HepG2 (cell line): Measurements from ENCODE around the gene MAPKAPK3. TPM values are rescaled to one million over a fixed set of nuclear protein-coding genes. Genes with fewer than 3 reads are reported as not detected.
A peak's percentile ranks its signal among the peaks of the same experiment; 100 is the strongest.

Source experiments
- ELF1 ChIP-seq: sonication (generic); formaldehyde crosslinking; IDR thresholded peaks from 2 replicates; pipeline ENCODE4 v1.4.0; 2020; ENCODE audit warnings: missing genetic modification reagents
- ETV5 ChIP-seq: IDR thresholded peaks from 2 replicates; pipeline ENCODE4 v1.6.1; 2018; ENCODE audit warnings: missing biosample characterization, missing genetic modification reagents, inconsistent platforms, borderline replicate concordance
- HNRNPLL ChIP-seq: fragments of 200-400 bp; formaldehyde crosslinking; IDR thresholded peaks from 2 replicates; pipeline ENCODE4 v1.6.1; 2017; ENCODE audit warnings: mild to moderate bottlenecking, low read depth, low read length; ENCODE audit not compliant: poor library complexity, severe bottlenecking
- HOXA7 ChIP-seq: sonication (generic); formaldehyde crosslinking; IDR thresholded peaks from 2 replicates; pipeline ENCODE4 v1.8.1; 2022; ENCODE audit warnings: mild to moderate bottlenecking, missing genetic modification reagents, moderate library complexity
- KLF6 ChIP-seq: IDR thresholded peaks from 2 replicates; pipeline ENCODE4 v1.8.0; 2016; ENCODE audit warnings: missing biosample characterization, missing genetic modification reagents
- NONO ChIP-seq, 2 experiments: fragments of 450-650 bp in 1 of 2; sonication (generic) in 1 of 2; formaldehyde crosslinking in 1 of 2; IDR thresholded peaks in 1 of 2; conservative IDR thresholded peaks in 1 of 2; 2 replicates each; pipeline versions ENCODE4 v1.6.1 to v1.8.0; 2017 to 2022; ENCODE audit warnings: mild to moderate bottlenecking in 1 of 2, missing genetic modification reagents in 1 of 2, moderate library complexity in 1 of 2
- PAX8 ChIP-seq: sonication (generic); formaldehyde crosslinking; IDR thresholded peaks from 2 replicates; pipeline ENCODE4 v1.8.0; 2022; ENCODE audit warnings: mild to moderate bottlenecking, missing genetic modification reagents, borderline replicate concordance
- RXRB ChIP-seq: IDR thresholded peaks from 2 replicates; pipeline ENCODE4 v1.6.1; 2016; ENCODE audit warnings: borderline replicate concordance, missing genetic modification reagents, missing compliant biosample characterization
- SAP130 ChIP-seq: IDR thresholded peaks from 2 replicates; pipeline ENCODE4 v1.6.1; 2016; ENCODE audit warnings: low read depth
- SP5 ChIP-seq: IDR thresholded peaks from 2 replicates; pipeline ENCODE4 v1.6.1; 2016; ENCODE audit warnings: low read depth, borderline replicate concordance
- TAF15 ChIP-seq: fragments of 200-400 bp; formaldehyde crosslinking; IDR thresholded peaks from one replicate; pipeline ENCODE4 v1.6.1; 2018; ENCODE audit warnings: mild to moderate bottlenecking, low read depth, low read length; ENCODE audit not compliant: poor library complexity, severe bottlenecking
- TBP ChIP-seq: sonication (generic); formaldehyde crosslinking; IDR thresholded peaks from 2 replicates; pipeline ENCODE4 v1.5.0; 2020; ENCODE audit warnings: missing genetic modification reagents
- ZNF225 ChIP-seq: sonication (generic); formaldehyde crosslinking; IDR thresholded peaks from 2 replicates; pipeline ENCODE4 v1.4.0; 2020; ENCODE audit warnings: mild to moderate bottlenecking, missing genetic modification reagents
- ZNF383 ChIP-seq: sonication (generic); formaldehyde crosslinking; IDR thresholded peaks from 2 replicates; pipeline ENCODE4 v1.4.0; 2020; ENCODE audit warnings: missing genetic modification reagents, mild to moderate bottlenecking, borderline replicate concordance
- ZNF598 ChIP-seq: sonication (generic); formaldehyde crosslinking; IDR thresholded peaks from 2 replicates; pipeline ENCODE4 v1.5.1; 2020; ENCODE audit warnings: mild to moderate bottlenecking, missing genetic modification reagents, borderline replicate concordance
- ZNF607 ChIP-seq: sonication (generic); formaldehyde crosslinking; IDR thresholded peaks from 2 replicates; pipeline ENCODE4 v1.5.1; 2020; ENCODE audit warnings: missing genetic modification reagents, mild to moderate bottlenecking, borderline replicate concordance
- ZNF644 ChIP-seq: IDR thresholded peaks from 2 replicates; pipeline ENCODE4 v1.6.1; 2016; ENCODE audit warnings: low read depth
- ZNF703 ChIP-seq: sonication (generic); formaldehyde crosslinking; IDR thresholded peaks from 2 replicates; pipeline ENCODE4 v1.5.1; 2020; ENCODE audit warnings: missing genetic modification reagents, mild to moderate bottlenecking, moderate library complexity, borderline replicate concordance
- ZNF737 ChIP-seq: sonication (generic); formaldehyde crosslinking; IDR thresholded peaks from 2 replicates; pipeline ENCODE4 v1.5.0; 2020; ENCODE audit warnings: missing genetic modification reagents, mild to moderate bottlenecking, borderline replicate concordance
- ZNF761 ChIP-seq: sonication (generic); formaldehyde crosslinking; conservative IDR thresholded peaks from 2 replicates; pipeline ENCODE4 v1.4.0; 2020; ENCODE audit warnings: mild to moderate bottlenecking, missing genetic modification reagents
- polyA plus RNA-seq, 8 experiments: library from polyadenylated mRNA; depleted of rRNA in 3 of 8; stranded (reverse) in 7 of 8; unstranded in 1 of 8; fragments of >200 nt; fragmentation: Illumina TruSeq in 4 of 8; extraction: Trizol in 4 of 8; gene quantifications; 2 replicates each; pipeline versions ENCODE4 v1.2.1 to v1.2.3, GENCODE V29; 2011 to 2016; ENCODE audit warnings: low read depth in 4 of 8, missing spikeins in 1 of 8, mixed read lengths in 1 of 8; ENCODE audit not compliant: insufficient read depth in 1 of 8
- total RNA-seq, 5 experiments: library from RNA; depleted of rRNA; stranded (reverse); fragments of >200 nt; fragmentation: Illumina TruSeq; extraction: Trizol; gene quantifications; 2 replicates each; pipeline ENCODE4 v1.2.3, GENCODE V29; 2016; ENCODE audit warnings: low read depth in 1 of 5
- TF ChIP-seq, protein P1 (sequence below): sonication (generic); formaldehyde crosslinking; IDR thresholded peaks from 2 replicates; pipeline ENCODE4 v1.9.0; 2022; ENCODE audit warnings: missing genetic modification reagents, mild to moderate bottlenecking, borderline replicate concordance
- TF ChIP-seq, protein P2 (sequence below): sonication (generic); formaldehyde crosslinking; IDR thresholded peaks from 2 replicates; pipeline ENCODE4 v1.4.0; 2020; ENCODE audit warnings: missing genetic modification reagents, borderline replicate concordance
- TF ChIP-seq, protein P3 (sequence below): sonication (generic); formaldehyde crosslinking; IDR thresholded peaks from 2 replicates; pipeline ENCODE4 v1.4.0; 2020; ENCODE audit warnings: mild to moderate bottlenecking, missing genetic modification reagents
- TF ChIP-seq, protein P4 (sequence below): sonication (generic); formaldehyde crosslinking; IDR thresholded peaks from 2 replicates; pipeline ENCODE4 v1.4.0; 2020; ENCODE audit warnings: missing genetic modification reagents

MAPKAPK3 gene
- total and polyA plus RNA-seq, 2 of the 13 experiments (the other 11 are each of a cell fraction or from before 2014, with no cell fraction given) = 39.9 to 41.2 TPM

DNA sequence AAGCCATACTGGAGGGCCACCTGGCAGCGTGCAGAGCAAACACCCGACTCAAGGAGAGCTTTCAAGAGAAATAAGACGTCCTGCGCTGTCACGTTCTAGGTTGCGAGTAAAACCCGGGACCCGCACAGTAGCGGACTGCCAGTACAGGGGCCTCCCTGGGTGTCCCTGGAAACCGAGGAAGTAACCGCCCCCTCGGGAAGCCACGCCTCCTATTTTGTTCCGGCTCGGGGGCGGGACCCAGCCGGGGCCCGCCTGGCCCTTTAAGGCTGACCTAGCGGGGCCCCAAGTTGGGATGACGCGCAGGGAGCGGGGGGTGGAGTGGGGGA lies 218 bp upstream of the MAPKAPK3 start (continued):
- TF ChIP-seq PAX8 (CRISPR knock-in tag) (no peak), SP5 (peak; percentile 61), ZNF383 (CRISPR knock-in tag) (no peak), ZNF598 (CRISPR knock-in tag) (no peak), NONO (IDR thresholded peaks at IDR 0.05) (no peak), NONO (CRISPR knock-in tag; conservative IDR thresholded peaks at IDR 0.05) (no peak), TAF15 (no peak), ZNF737 (CRISPR knock-in tag) (no peak), ZNF703 (no peak), ZNF225 (CRISPR knock-in tag) (no peak), ELF1 (CRISPR knock-in tag) (peak; percentile 62; the same call in 1 of the 2 replicates), KLF6 (CRISPR knock-in tag) (no peak), HNRNPLL (no peak), SAP130 (CRISPR knock-in tag) (peak; percentile 47), TBP (CRISPR knock-in tag) (no peak), ZNF607 (no peak), ZNF644 (CRISPR knock-in tag) (no peak), HOXA7 (CRISPR knock-in tag) (no peak), RXRB (CRISPR knock-in tag) (no peak; the same call in 1 of the 2 replicates), ZNF761 (CRISPR knock-in tag) (peak; percentile 7; the same call in 1 of the 2 replicates), ETV5 (CRISPR knock-in tag) (peak; percentile 4; the same call in 1 of the 2 replicates)
- TF ChIP-seq, protein P1, sequence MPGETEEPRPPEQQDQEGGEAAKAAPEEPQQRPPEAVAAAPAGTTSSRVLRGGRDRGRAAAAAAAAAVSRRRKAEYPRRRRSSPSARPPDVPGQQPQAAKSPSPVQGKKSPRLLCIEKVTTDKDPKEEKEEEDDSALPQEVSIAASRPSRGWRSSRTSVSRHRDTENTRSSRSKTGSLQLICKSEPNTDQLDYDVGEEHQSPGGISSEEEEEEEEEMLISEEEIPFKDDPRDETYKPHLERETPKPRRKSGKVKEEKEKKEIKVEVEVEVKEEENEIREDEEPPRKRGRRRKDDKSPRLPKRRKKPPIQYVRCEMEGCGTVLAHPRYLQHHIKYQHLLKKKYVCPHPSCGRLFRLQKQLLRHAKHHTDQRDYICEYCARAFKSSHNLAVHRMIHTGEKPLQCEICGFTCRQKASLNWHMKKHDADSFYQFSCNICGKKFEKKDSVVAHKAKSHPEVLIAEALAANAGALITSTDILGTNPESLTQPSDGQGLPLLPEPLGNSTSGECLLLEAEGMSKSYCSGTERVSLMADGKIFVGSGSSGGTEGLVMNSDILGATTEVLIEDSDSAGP (CRISPR knock-in tag) = peak; percentile 98
- TF ChIP-seq, protein P2, sequence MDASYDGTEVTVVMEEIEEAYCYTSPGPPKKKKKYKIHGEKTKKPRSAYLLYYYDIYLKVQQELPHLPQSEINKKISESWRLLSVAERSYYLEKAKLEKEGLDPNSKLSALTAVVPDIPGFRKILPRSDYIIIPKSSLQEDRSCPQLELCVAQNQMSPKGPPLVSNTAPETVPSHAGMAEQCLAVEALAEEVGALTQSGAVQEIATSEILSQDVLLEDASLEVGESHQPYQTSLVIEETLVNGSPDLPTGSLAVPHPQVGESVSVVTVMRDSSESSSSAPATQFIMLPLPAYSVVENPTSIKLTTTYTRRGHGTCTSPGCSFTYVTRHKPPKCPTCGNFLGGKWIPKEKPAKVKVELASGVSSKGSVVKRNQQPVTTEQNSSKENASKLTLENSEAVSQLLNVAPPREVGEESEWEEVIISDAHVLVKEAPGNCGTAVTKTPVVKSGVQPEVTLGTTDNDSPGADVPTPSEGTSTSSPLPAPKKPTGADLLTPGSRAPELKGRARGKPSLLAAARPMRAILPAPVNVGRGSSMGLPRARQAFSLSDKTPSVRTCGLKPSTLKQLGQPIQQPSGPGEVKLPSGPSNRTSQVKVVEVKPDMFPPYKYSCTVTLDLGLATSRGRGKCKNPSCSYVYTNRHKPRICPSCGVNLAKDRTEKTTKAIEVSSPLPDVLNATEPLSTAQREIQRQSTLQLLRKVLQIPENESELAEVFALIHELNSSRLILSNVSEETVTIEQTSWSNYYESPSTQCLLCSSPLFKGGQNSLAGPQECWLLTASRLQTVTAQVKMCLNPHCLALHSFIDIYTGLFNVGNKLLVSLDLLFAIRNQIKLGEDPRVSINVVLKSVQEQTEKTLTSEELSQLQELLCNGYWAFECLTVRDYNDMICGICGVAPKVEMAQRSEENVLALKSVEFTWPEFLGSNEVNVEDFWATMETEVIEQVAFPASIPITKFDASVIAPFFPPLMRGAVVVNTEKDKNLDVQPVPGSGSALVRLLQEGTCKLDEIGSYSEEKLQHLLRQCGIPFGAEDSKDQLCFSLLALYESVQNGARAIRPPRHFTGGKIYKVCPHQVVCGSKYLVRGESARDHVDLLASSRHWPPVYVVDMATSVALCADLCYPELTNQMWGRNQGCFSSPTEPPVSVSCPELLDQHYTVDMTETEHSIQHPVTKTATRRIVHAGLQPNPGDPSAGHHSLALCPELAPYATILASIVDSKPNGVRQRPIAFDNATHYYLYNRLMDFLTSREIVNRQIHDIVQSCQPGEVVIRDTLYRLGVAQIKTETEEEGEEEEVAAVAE (CRISPR knock-in tag) = no peak
- TF ChIP-seq, protein P3, sequence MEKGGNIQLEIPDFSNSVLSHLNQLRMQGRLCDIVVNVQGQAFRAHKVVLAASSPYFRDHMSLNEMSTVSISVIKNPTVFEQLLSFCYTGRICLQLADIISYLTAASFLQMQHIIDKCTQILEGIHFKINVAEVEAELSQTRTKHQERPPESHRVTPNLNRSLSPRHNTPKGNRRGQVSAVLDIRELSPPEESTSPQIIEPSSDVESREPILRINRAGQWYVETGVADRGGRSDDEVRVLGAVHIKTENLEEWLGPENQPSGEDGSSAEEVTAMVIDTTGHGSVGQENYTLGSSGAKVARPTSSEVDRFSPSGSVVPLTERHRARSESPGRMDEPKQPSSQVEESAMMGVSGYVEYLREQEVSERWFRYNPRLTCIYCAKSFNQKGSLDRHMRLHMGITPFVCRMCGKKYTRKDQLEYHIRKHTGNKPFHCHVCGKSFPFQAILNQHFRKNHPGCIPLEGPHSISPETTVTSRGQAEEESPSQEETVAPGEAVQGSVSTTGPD (CRISPR knock-in tag) = no peak
- TF ChIP-seq, protein P4, sequence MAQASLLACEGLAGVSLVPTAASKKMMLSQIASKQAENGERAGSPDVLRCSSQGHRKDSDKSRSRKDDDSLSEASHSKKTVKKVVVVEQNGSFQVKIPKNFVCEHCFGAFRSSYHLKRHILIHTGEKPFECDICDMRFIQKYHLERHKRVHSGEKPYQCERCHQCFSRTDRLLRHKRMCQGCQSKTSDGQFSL = peak; percentile 78; the same call in 1 of the 2 replicates
